Upper lobe of left lung (tissue), 4 donors: ENCODE results near the gene LLCFC1.

Experiments used
- EP300 ChIP-seq, 4 donors: sonication (generic); formaldehyde crosslinking; IDR thresholded peaks; one replicate each; pipeline ENCODE4 v1.5.1; 2017; ENCODE audit warnings: antibody characterized with exemption in 4 of 4, control low read depth in 2 of 4
- TF ChIP-seq, protein P1 (sequence below), 6 experiments: fragments of 450-650 bp in 4 of 6; fragments of 200-600 bp in 2 of 6; sonication (generic) in 2 of 6; IDR thresholded peaks; one replicate each; pipeline ENCODE4 v1.5.1; 2016 to 2019; ENCODE audit warnings: antibody characterized with exemption in 6 of 6

- TF ChIP-seq, protein P1, sequence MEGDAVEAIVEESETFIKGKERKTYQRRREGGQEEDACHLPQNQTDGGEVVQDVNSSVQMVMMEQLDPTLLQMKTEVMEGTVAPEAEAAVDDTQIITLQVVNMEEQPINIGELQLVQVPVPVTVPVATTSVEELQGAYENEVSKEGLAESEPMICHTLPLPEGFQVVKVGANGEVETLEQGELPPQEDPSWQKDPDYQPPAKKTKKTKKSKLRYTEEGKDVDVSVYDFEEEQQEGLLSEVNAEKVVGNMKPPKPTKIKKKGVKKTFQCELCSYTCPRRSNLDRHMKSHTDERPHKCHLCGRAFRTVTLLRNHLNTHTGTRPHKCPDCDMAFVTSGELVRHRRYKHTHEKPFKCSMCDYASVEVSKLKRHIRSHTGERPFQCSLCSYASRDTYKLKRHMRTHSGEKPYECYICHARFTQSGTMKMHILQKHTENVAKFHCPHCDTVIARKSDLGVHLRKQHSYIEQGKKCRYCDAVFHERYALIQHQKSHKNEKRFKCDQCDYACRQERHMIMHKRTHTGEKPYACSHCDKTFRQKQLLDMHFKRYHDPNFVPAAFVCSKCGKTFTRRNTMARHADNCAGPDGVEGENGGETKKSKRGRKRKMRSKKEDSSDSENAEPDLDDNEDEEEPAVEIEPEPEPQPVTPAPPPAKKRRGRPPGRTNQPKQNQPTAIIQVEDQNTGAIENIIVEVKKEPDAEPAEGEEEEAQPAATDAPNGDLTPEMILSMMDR (IDR thresholded peaks at IDR 0.05): no peak
- TF ChIP-seq EP300 (IDR thresholded peaks at IDR 0.05): no peak
Measured at GRCh38 chr7:142910031-142910433, 29.3 kb upstream of the LLCFC1 start.
